IMR-90 (cell line): Measurements from ENCODE around the gene CCSER2. TPM values are rescaled to one million over a fixed set of nuclear protein-coding genes. Genes with fewer than 3 reads are reported as not detected.

Source experiments
- ATAC-seq: fragments of 200-7000 bp; cut with Tn5 transposase; 2 replicates; pipeline ENCODE4 v1.9.1; 2020; ENCODE audit warnings: low read depth, mild to moderate bottlenecking, moderate library complexity
- BruUV-seq: library from RNA; stranded (reverse); fragments of 400-500 nt; replicated peaks from 2 replicates; lab custom pipeline; 2021; lab: Mats Ljungman, UMichigan
- CTCF ChIA-PET: fragments of 300-600 bp; formaldehyde crosslinking; extraction: SDS; loops from one replicate; lab custom pipeline; 2021; ENCODE audit warnings: antibody characterized with exemption; lab: Yijun Ruan, JAX
- POLR2A ChIA-PET: fragments of 300-600 bp; sonication (Branson Sonifier 250); formaldehyde crosslinking; loops from one replicate; lab custom pipeline; 2022; ENCODE audit warnings: antibody characterized with exemption; ENCODE audit not compliant: unreplicated experiment; lab: Charles Lee
- DNase-seq: peaks from one replicate; pipeline ENCODE4 v3.0.0; 2013
- H2AFZ ChIP-seq: replicated peaks from 2 replicates; pipeline ENCODE3; 2013; ENCODE audit warnings: low read length, mild to moderate bottlenecking; ENCODE audit not compliant: poor library complexity
- H2AK5ac ChIP-seq: 2 replicates; pipeline ENCODE4 v1.6.1; 2013; ENCODE audit warnings: low read depth, low read length, inconsistent platforms
- H2AK9ac ChIP-seq: replicated peaks from 2 replicates; pipeline ENCODE3; 2013; ENCODE audit warnings: mild to moderate bottlenecking, low read depth, low read length, moderate library complexity; ENCODE audit not compliant: poor library complexity
- H2BK120ac ChIP-seq: 2 replicates; pipeline ENCODE4 v1.6.1; 2013; ENCODE audit warnings: low read depth, low read length, inconsistent platforms
- H2BK15ac ChIP-seq: 3 replicates; pipeline ENCODE4 v1.6.1; 2013; ENCODE audit warnings: low read depth, low read length, inconsistent platforms
- H2BK20ac ChIP-seq: 2 replicates; pipeline ENCODE4 v1.6.1; 2013; ENCODE audit warnings: low read depth, mild to moderate bottlenecking, inconsistent platforms, low read length, moderate library complexity
- H2BK5ac ChIP-seq: 2 replicates; pipeline ENCODE4 v1.6.1; 2013; ENCODE audit warnings: mild to moderate bottlenecking, low read depth, low read length, inconsistent platforms; ENCODE audit not compliant: poor library complexity, severe bottlenecking
- H3K14ac ChIP-seq: replicated peaks from 2 replicates; pipeline ENCODE4 v1.6.1; 2013; ENCODE audit warnings: low read depth, low read length, inconsistent platforms
- H3K18ac ChIP-seq: 2 replicates; pipeline ENCODE4 v1.6.1; 2013; ENCODE audit warnings: low read depth, low read length, control low read depth
- H3K23ac ChIP-seq: 2 replicates; pipeline ENCODE4 v1.6.1; 2013; ENCODE audit warnings: low read depth, low read length, inconsistent platforms
- H3K27ac ChIP-seq: 2 replicates; pipeline ENCODE4 v1.5.1; 2013; ENCODE audit warnings: mild to moderate bottlenecking, control low read depth, low read length; ENCODE audit not compliant: insufficient read depth
- H3K27me3 ChIP-seq: 2 replicates; pipeline ENCODE4 v1.6.1; 2013; ENCODE audit warnings: low read length; ENCODE audit not compliant: control insufficient read depth, insufficient read depth
- H3K36me3 ChIP-seq: 2 replicates; pipeline ENCODE4 v1.6.1; 2013; ENCODE audit warnings: low read length, mixed read lengths; ENCODE audit not compliant: control insufficient read depth, insufficient read depth
- H3K4ac ChIP-seq: 2 replicates; pipeline ENCODE4 v1.6.1; 2013; ENCODE audit warnings: low read depth, low read length, inconsistent platforms
- H3K4me1 ChIP-seq: 2 replicates; pipeline ENCODE4 v1.6.1; 2013; ENCODE audit warnings: low read length, mixed read lengths; ENCODE audit not compliant: control insufficient read depth, insufficient read depth
- H3K4me2 ChIP-seq: 2 replicates; pipeline ENCODE4 v1.6.1; 2013; ENCODE audit warnings: low read depth, mild to moderate bottlenecking, control low read depth, low read length, moderate library complexity
- H3K4me3 ChIP-seq: 2 replicates; pipeline ENCODE4 v1.5.1; 2013; ENCODE audit warnings: low read depth, mild to moderate bottlenecking, control low read depth, low read length, moderate library complexity; ENCODE audit not compliant: insufficient read depth
- H3K56ac ChIP-seq: 2 replicates; pipeline ENCODE4 v1.6.1; 2013; ENCODE audit warnings: low read length, inconsistent platforms; ENCODE audit not compliant: insufficient read depth; ENCODE audit errors: extremely low read depth
- H3K79me1 ChIP-seq, 2 experiments: 2 replicates each; pipeline ENCODE4 v1.6.1; 2013; ENCODE audit warnings: low read length in 2 of 2, inconsistent platforms in 1 of 2, low read depth in 1 of 2
- H3K9ac ChIP-seq: 2 replicates; pipeline ENCODE4 v1.6.1; 2013; ENCODE audit warnings: low read depth, low read length, control low read depth
- H3K9me1 ChIP-seq: 2 replicates; pipeline ENCODE4 v1.6.1; 2013; ENCODE audit warnings: low read length, inconsistent platforms; ENCODE audit not compliant: insufficient read depth
- H3K9me3 ChIP-seq: 2 replicates; pipeline ENCODE4 v1.6.1; 2013; ENCODE audit warnings: low read length; ENCODE audit not compliant: control insufficient read depth, insufficient read depth
- H4K20me1 ChIP-seq: 2 replicates; pipeline ENCODE4 v1.6.1; 2013; ENCODE audit warnings: low read length, inconsistent platforms; ENCODE audit not compliant: insufficient read depth
- H4K5ac ChIP-seq: 2 replicates; pipeline ENCODE4 v1.6.1; 2013; ENCODE audit warnings: mild to moderate bottlenecking, low read depth, low read length, control low read depth
- H4K8ac ChIP-seq, 2 experiments: 2 replicates each; pipeline ENCODE4 v1.6.1; 2013; ENCODE audit warnings: low read depth in 2 of 2, low read length in 2 of 2, control low read depth in 1 of 2, inconsistent platforms in 1 of 2
- H4K91ac ChIP-seq: 2 replicates; pipeline ENCODE4 v1.6.1; 2013; ENCODE audit warnings: low read depth, low read length, inconsistent platforms; ENCODE audit not compliant: insufficient read depth
- BHLHE40 ChIP-seq: fragments of 150-350 bp; IDR thresholded peaks from 2 replicates; pipeline ENCODE4 v1.6.1; 2016; ENCODE audit warnings: mild to moderate bottlenecking, low read depth, low read length
- CEBPB ChIP-seq: IDR thresholded peaks from 2 replicates; pipeline ENCODE4 v1.6.1; 2012; ENCODE audit warnings: low read depth, low read length, improper control_type of control experiment
- FOS ChIP-seq: fragments of 150-350 bp; IDR thresholded peaks from 2 replicates; pipeline ENCODE4 v1.6.1; 2016; ENCODE audit warnings: low read depth, low read length
- MAFK ChIP-seq: IDR thresholded peaks from 2 replicates; pipeline ENCODE4 v1.6.1; 2012; ENCODE audit warnings: low read depth, low read length, improper control_type of control experiment
- MAZ ChIP-seq: IDR thresholded peaks from 2 replicates; pipeline ENCODE4 v1.6.1; 2012; ENCODE audit warnings: low read depth, mild to moderate bottlenecking, low read length, improper control_type of control experiment, moderate library complexity, borderline replicate concordance
- POLR2A ChIP-seq: IDR thresholded peaks from 2 replicates; pipeline ENCODE4 v1.6.1; 2012; ENCODE audit warnings: mild to moderate bottlenecking, low read depth, low read length
- RAD21 ChIP-seq: IDR thresholded peaks from 2 replicates; pipeline ENCODE4 v1.6.1; 2012; ENCODE audit warnings: low read length, improper control_type of control experiment
- RCOR1 ChIP-seq: IDR thresholded peaks from 2 replicates; pipeline ENCODE4 v1.6.1; 2012; ENCODE audit warnings: mild to moderate bottlenecking, low read length, improper control_type of control experiment; ENCODE audit not compliant: insufficient replicate concordance
- SMC3 ChIP-seq: fragments of 150-350 bp; IDR thresholded peaks from 2 replicates; pipeline ENCODE4 v1.6.1; 2016; ENCODE audit warnings: low read depth, mild to moderate bottlenecking, antibody characterized with exemption, low read length, moderate library complexity
- WGBS, 2 experiments: methylation state at CpG; one replicate each; pipeline versions ENCODE4 v1.1.5 to v1.1.7; 2013; ENCODE audit warnings: missing lambda C conversion rate in 2 of 2; ENCODE audit not compliant: insufficient read length in 1 of 2; ENCODE audit errors: extremely low coverage in 2 of 2; 5-methylcytosine and 5-hydroxymethylcytosine counted together
- dilution Hi-C: fragments of 300-500 bp; cut with HindIII; formaldehyde crosslinking; loops from one replicate; pipeline ENCODE4 v1.14.3; 2018; ENCODE audit warnings: low sequenced_read_pairs; ENCODE audit not compliant: unreplicated experiment
- in situ Hi-C: fragments of 300-500 bp; cut with MboI; formaldehyde crosslinking; loops from 3 replicates; pipeline ENCODE4 v1.14.3; 2019; ENCODE audit warnings: low sequenced_read_pairs, inconsistent platforms, mixed read lengths
- intact Hi-C: fragments of 100-400 bp; cut with micrococcal nuclease; formaldehyde crosslinking; loops from 2 replicates; pipeline ENCODE4 v1.10.0; 2022
- polyA plus RNA-seq, 3 experiments: library from polyadenylated mRNA; depleted of rRNA; stranded (reverse); fragments of >200 nt; gene quantifications; 2 replicates each; pipeline ENCODE4 v1.2.3, GENCODE V29; 2012; ENCODE audit warnings: low replicate concordance in 1 of 3
- total RNA-seq: library from RNA; depleted of rRNA; stranded (reverse); fragments of >200 nt; gene quantifications from 2 replicates; pipeline ENCODE4 v1.2.3, GENCODE V29; 2012

The CCSER2 gene
- total and polyA plus RNA-seq, 2 of the 4 experiments (the other 2 are of a cell fraction), result 20.4 to 31.7 TPM

GRCh38 chr10:84499846-84500245, 171.5 kb downstream of the CCSER2 start:
- Histone ChIP-seq H3K27me3 (no peaks in the 10 kb centered on the region), H3K79me1 (peaks cover 17 to 29% of the 10 kb centered on the region in 2 experiments), H3K9me1 (peaks cover 4% of the 10 kb centered on the region), H2BK20ac (no peak overlapping the region), H2BK5ac (no peak overlapping the region), H2AK9ac (peak overlapping the region; percentile 61), H4K91ac (no peak overlapping the region), H3K4me3 (no peak overlapping the region), H3K27ac (no peak overlapping the region), H2BK120ac (no peak overlapping the region), H4K5ac (no peak overlapping the region), H3K4me2 (peak overlapping the region; percentile 1; the same call in 1 of the 2 replicates), H3K9ac (no peak overlapping the region), H4K8ac (no peak overlapping the region), H3K4me1 (peaks cover 4% of the 10 kb centered on the region), H3K36me3 (no peaks in the 10 kb centered on the region), H3K18ac (no peak overlapping the region), H3K14ac (no peak overlapping the region), H3K56ac (no peak overlapping the region), H2BK15ac (no peak overlapping the region), H3K4ac (no peak overlapping the region), H3K9me3 (no peaks in the 10 kb centered on the region), H2AFZ (peak overlapping the region; percentile 51), H4K20me1 (peaks cover 5% of the 10 kb centered on the region; the same call in 1 of the 2 replicates), H3K23ac (peak overlapping the region; percentile 56), H2AK5ac (no peak overlapping the region)
- BruUV-seq, result no TSS peak
- POLR2A ChIA-PET, result no interaction called here
- in situ Hi-C loops, result no loop called here
- no peak for TF ChIP-seq BHLHE40
- no peak for TF ChIP-seq POLR2A
- TF ChIP-seq MAZ, result no peak
- TF ChIP-seq RCOR1, result no peak
- TF ChIP-seq SMC3, result no peak
- TF ChIP-seq RAD21, result no peak
- no peak for TF ChIP-seq MAFK
- TF ChIP-seq CEBPB, result no peak
- no peak for TF ChIP-seq FOS
- dilution Hi-C loops, result no loop called here
- WGBS, 2 experiments, result no CpG with 5 or more reads among the region's 3 CpGs
- DNase-seq (peak; percentile 12), ATAC-seq (peak; percentile 65)
- CTCF ChIA-PET, result no interaction called here
- intact Hi-C loops, result no loop called here
